DND-41 (cell line): ENCODE results near the gene NUDT4.
"Not testable (repeated sequence)": the region's sequence is repeated elsewhere in the genome, so short reads cannot be mapped to it uniquely, and the experiment has no call there.

Source experiments
- ATAC-seq: fragments of 200-7000 bp; cut with Tn5 transposase; 3 replicates; pipeline ENCODE4 v1.9.1; 2021; ENCODE audit warnings: low read depth; ENCODE audit not compliant: insufficient read depth
- DNase-seq: peaks from one replicate; pipeline ENCODE4 v3.0.0-alpha.2; 2020
- H2AFZ ChIP-seq: 2 replicates; pipeline ENCODE4 v1.6.0; 2012; ENCODE audit warnings: low read depth, low read length
- H3K27ac ChIP-seq: 2 replicates; pipeline ENCODE4 v1.5.1; 2012; ENCODE audit warnings: low read length, inconsistent platforms
- H3K27me3 ChIP-seq: fragments of 200-600 bp; sonication (generic); 2 replicates; pipeline ENCODE4 v1.6.0; 2012; ENCODE audit warnings: low read length, mild to moderate bottlenecking, inconsistent platforms; ENCODE audit not compliant: insufficient read depth, poor library complexity
- H3K36me3 ChIP-seq: 2 replicates; pipeline ENCODE4 v1.5.1; 2012; ENCODE audit warnings: low read length, inconsistent platforms; ENCODE audit not compliant: insufficient read depth
- H3K4me1 ChIP-seq: 2 replicates; pipeline ENCODE4 v1.5.1; 2012; ENCODE audit warnings: mild to moderate bottlenecking, low read length; ENCODE audit not compliant: insufficient read depth
- H3K4me2 ChIP-seq: 2 replicates; pipeline ENCODE4 v1.6.0; 2012; ENCODE audit warnings: mild to moderate bottlenecking, moderate library complexity, low read length, inconsistent platforms; ENCODE audit not compliant: insufficient read depth
- H3K4me3 ChIP-seq, 2 experiments: fragments of 200-600 bp in 1 of 2; shearing (Covaris generic) in 1 of 2; 2 replicates each; pipeline ENCODE4 v1.5.1; 2012 to 2016; ENCODE audit warnings: inconsistent platforms in 2 of 2, low read length in 2 of 2, mild to moderate bottlenecking in 2 of 2, low read depth in 1 of 2, moderate library complexity in 1 of 2
- H3K79me2 ChIP-seq: 2 replicates; pipeline ENCODE4 v1.6.0; 2012; ENCODE audit warnings: low read length, inconsistent platforms; ENCODE audit not compliant: insufficient read depth
- H3K9ac ChIP-seq: 2 replicates; pipeline ENCODE4 v1.6.0; 2012; ENCODE audit warnings: low read depth, mild to moderate bottlenecking, inconsistent platforms, low read length, moderate library complexity
- H3K9me3 ChIP-seq: 2 replicates; pipeline ENCODE4 v1.5.1; 2012; ENCODE audit warnings: low read length, moderate library complexity, mild to moderate bottlenecking, inconsistent platforms; ENCODE audit not compliant: insufficient read depth, severe bottlenecking
- H4K20me1 ChIP-seq: 2 replicates; pipeline ENCODE4 v1.6.0; 2012; ENCODE audit warnings: low read length; ENCODE audit not compliant: insufficient read depth
- EZH2 ChIP-seq: IDR thresholded peaks from 3 replicates; pipeline ENCODE4 v1.6.1; 2012; ENCODE audit warnings: borderline replicate concordance, low read depth, mild to moderate bottlenecking, moderate library complexity, low read length, inconsistent platforms; ENCODE audit not compliant: severe bottlenecking
- TF ChIP-seq, protein P1 (sequence below): IDR thresholded peaks from 2 replicates; pipeline ENCODE4 v1.5.1; 2012; ENCODE audit warnings: borderline replicate concordance, low read length, moderate library complexity, mild to moderate bottlenecking; ENCODE audit not compliant: poor library complexity, severe bottlenecking; ENCODE audit errors: extremely low read depth

Gene NUDT4

DNA sequence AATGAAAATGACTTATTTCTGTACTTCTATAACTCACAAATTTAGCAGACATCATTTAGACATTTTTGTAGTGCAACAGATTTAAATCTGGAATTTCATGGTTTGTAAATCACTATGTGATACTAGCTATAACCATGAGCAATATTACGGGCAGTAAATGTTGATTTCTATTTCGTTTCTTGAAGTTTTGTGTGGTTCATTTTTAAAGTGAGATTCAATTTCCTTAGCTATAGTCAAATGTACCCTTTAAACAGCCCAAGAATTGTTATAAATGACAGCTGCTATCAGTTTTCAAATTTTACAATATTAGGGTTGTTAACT is 30.2 kb downstream of the NUDT4 start:
- no peak overlapping the region for H3K4me2 ChIP-seq
- DNase-seq (no peak), ATAC-seq (no peak)
- H3K36me3 ChIP-seq: peaks cover 74% of the 10 kb centered on the region
- H4K20me1 ChIP-seq: peaks cover 29% of the 10 kb centered on the region
- H3K79me2 ChIP-seq: peaks cover 37% of the 10 kb centered on the region
- TF ChIP-seq EZH2: no peak
- TF ChIP-seq, protein P1, sequence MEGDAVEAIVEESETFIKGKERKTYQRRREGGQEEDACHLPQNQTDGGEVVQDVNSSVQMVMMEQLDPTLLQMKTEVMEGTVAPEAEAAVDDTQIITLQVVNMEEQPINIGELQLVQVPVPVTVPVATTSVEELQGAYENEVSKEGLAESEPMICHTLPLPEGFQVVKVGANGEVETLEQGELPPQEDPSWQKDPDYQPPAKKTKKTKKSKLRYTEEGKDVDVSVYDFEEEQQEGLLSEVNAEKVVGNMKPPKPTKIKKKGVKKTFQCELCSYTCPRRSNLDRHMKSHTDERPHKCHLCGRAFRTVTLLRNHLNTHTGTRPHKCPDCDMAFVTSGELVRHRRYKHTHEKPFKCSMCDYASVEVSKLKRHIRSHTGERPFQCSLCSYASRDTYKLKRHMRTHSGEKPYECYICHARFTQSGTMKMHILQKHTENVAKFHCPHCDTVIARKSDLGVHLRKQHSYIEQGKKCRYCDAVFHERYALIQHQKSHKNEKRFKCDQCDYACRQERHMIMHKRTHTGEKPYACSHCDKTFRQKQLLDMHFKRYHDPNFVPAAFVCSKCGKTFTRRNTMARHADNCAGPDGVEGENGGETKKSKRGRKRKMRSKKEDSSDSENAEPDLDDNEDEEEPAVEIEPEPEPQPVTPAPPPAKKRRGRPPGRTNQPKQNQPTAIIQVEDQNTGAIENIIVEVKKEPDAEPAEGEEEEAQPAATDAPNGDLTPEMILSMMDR: no peak
- H3K4me3 ChIP-seq: no peak overlapping the region
- no peak overlapping the region for H2AFZ ChIP-seq
- no peaks in the 10 kb centered on the region for H3K27me3 ChIP-seq
- H3K9ac ChIP-seq: no peak overlapping the region
- H3K27ac ChIP-seq: no peak overlapping the region
- H3K9me3 ChIP-seq: no peaks in the 10 kb centered on the region
- no peaks in the 10 kb centered on the region for H3K4me1 ChIP-seq

DNA sequence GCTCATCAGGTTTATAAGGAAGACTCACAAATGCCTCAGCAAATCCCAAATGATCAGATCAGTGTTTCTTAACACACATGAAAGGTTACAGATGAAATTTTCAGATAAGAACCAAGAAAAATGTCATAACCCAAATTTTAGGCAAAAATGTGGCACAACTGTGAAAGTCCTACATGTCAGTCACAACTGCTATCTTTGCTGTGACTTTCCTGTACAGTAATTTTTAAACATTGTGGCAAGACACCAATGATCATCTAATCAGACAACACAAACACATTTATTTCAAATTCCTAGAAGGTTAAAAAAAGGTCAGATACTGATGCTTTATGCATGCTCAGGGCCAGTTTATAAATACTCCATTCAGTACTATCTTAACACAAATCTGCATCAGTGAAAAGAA is 31.1 kb downstream of the NUDT4 start:
- Histone ChIP-seq H3K4me1 (no peaks in the 10 kb centered on the region), H3K27me3 (no peaks in the 10 kb centered on the region), H3K36me3 (peaks cover 71% of the 10 kb centered on the region), H3K4me3 (no peak overlapping the region), H2AFZ (no peak overlapping the region), H3K4me2 (no peak overlapping the region), H3K79me2 (peaks cover 45% of the 10 kb centered on the region), H3K27ac (no peak overlapping the region), H4K20me1 (peaks cover 38% of the 10 kb centered on the region), H3K9ac (no peak overlapping the region), H3K9me3 (no peaks in the 10 kb centered on the region)
- ATAC-seq (no peak), DNase-seq (no peak)
- TF ChIP-seq, protein P1: no peak
- TF ChIP-seq EZH2: no peak

DNA sequence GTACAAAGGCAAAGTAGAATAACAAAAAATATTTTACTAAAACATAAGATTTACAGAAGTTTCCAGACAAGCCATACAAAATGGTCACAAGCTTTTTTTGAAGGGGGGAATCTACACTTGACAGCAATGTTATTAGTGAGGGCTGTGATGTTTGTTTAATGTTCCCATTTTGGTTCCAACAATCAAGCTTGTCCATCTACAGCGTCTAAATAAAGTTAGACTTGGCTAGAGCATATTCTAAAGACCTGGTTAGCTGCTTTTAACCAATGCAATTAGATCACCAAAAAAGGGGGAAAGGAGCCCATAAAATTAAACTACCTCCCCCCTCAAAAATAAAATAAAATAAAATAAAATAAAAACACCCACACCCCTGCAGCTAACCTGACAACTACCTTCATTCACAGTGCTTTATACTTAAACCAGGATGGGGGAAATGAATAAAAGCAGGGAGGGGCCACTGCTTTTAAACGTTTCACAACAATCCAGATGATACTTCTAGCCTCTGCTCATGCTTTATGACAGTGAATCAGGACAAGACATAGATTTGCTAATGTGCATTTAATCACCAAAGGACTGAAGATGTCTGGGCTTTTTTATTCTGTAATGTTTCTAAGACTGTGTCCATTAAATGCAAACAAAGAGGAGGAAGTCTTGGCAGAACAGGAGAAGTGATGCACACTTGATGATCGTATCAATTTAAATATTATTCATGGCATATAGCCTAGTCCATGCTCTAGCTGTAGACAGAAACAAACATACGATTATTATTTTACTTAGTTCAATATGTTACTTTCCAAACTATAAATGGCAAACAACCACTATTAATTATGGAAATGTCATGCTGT is 31.8 kb downstream of the NUDT4 start:
- not testable (repeated sequence) for H3K4me3 ChIP-seq, H3K27me3 ChIP-seq, H3K4me2 ChIP-seq, DNase-seq, H3K9ac ChIP-seq, ATAC-seq, H3K4me1 ChIP-seq, H2AFZ ChIP-seq, H3K9me3 ChIP-seq, H3K27ac ChIP-seq
- Histone ChIP-seq H4K20me1 (peaks cover 46% of the 10 kb centered on the region), H3K79me2 (peaks cover 53% of the 10 kb centered on the region), H3K36me3 (peaks cover 64% of the 10 kb centered on the region)

GRCh38 chr12:93411060-93411459 is 33.3 kb downstream of the NUDT4 start:
- H2AFZ ChIP-seq, ATAC-seq, H3K27ac ChIP-seq, H3K4me1 ChIP-seq, H3K4me2 ChIP-seq, H3K9me3 ChIP-seq, DNase-seq, H3K4me3 ChIP-seq, H3K27me3 ChIP-seq, H3K9ac ChIP-seq: not testable (repeated sequence)
- peaks cover 68% of the 10 kb centered on the region for H3K79me2 ChIP-seq
- H3K36me3 ChIP-seq: peaks cover 51% of the 10 kb centered on the region
- peaks cover 60% of the 10 kb centered on the region for H4K20me1 ChIP-seq

GRCh38 chr12:93412396-93412795 is 34.7 kb downstream of the NUDT4 start:
- not testable (repeated sequence) for H3K27ac ChIP-seq, H3K9ac ChIP-seq, H3K27me3 ChIP-seq, H2AFZ ChIP-seq, ATAC-seq, H3K4me3 ChIP-seq, H3K9me3 ChIP-seq, H3K4me2 ChIP-seq, H3K4me1 ChIP-seq, DNase-seq
- H3K79me2 ChIP-seq: peaks cover 77% of the 10 kb centered on the region
- peaks cover 39% of the 10 kb centered on the region for H3K36me3 ChIP-seq
- H4K20me1 ChIP-seq: peaks cover 69% of the 10 kb centered on the region
